GM19328 (cell line): Measurements from ENCODE around the gene RFXANK.
A peak's percentile ranks its signal among the peaks of the same experiment; 100 is the strongest.
"Not testable (repeated sequence)": the region's sequence is repeated elsewhere in the genome, so short reads cannot be mapped to it uniquely, and the experiment has no call there.

ENCODE experiments used
- ATAC-seq: cut with Tn5 transposase; IDR thresholded peaks from one replicate; pipeline ENCODE4 v1.9.1; 2021; ENCODE audit warnings: mild to moderate bottlenecking, moderate library complexity; ENCODE audit not compliant: unreplicated experiment

RFXANK gene, protein sequence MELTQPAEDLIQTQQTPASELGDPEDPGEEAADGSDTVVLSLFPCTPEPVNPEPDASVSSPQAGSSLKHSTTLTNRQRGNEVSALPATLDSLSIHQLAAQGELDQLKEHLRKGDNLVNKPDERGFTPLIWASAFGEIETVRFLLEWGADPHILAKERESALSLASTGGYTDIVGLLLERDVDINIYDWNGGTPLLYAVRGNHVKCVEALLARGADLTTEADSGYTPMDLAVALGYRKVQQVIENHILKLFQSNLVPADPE

GRCh38 chr19:19192078-19192882, at the start of gene RFXANK, which contains the start of gene BORCS8:
Gene RFXANK, plus strand, starts transcription at chr19:19192258. Its CDS starts 1,689 bp downstream, at chr19:19193947.
Gene BORCS8, minus strand, starts transcription at chr19:19192152. Its CDS starts 35 bp downstream, at chr19:19192117.
- ATAC-seq = peak; percentile 82

- no peak for ATAC-seq
Observed at GRCh38 chr19:19142347-19142746, 49.7 kb upstream of the RFXANK start.

DNA sequence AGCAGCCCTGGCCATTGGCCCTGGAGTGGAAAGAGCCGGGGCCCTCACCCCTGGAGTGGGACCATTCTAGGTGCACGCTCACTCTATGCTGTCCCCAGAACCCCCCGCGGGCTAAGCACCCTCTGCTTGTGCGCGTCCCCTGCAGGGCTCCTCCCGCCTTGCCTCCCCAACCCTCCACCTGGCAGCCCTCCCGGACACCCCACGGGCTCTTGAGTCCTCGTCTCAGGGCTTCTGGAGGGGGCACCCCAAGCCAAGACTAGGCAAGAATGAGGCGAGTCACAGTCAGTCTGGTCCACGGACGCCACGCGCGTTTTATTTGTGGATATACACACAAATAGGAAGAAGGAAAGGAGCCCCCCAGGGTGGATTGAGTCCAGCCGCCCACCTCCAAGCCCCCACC, 46.8 kb upstream of the RFXANK start:
- ATAC-seq = no peak

DNA sequence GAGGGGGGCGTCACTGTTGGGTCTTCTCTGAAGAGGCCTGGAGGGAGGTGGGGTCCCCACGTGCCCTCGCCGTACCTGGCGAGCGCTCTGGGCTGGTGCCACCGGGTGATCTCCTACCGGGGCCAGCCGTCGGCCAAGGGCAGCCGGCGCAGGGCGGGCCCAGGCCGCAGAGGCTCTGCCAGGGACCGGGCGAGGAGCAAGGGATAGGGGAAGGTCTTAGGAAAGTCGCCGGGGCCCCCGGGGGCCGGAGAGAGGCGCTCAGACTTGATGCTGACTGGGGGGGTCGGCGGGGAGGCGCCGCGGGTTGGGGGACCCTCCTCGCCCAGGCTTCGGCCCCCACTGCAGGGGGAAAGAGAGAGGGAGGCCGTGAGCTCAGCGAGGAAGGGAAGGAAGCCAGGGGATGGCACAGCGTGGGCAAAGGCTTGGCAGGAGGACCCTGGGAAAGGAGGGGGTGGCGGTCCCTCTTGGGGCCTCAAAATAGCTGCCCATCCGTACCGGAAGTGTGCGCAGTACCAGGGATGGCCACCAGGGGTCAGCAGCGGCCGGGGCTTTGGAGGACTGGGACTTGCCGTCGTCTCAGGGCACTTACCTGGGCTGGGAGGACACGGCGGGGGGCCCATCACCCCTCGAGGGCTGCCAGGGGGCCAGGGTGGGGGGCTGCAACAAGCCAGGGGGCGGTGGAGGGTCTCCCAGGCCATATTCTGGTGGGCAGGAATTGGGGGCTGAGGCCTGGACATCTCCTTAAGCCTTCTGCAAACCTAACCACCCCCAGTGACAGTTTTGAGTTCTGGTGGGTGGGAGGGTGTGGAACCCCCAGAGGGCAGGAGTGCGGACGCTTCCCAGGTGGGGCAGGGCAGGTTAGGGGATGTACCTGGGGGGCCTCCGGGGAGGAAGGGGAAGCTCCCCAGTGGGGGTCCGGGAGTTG, 46.1 kb upstream of the RFXANK start:
- ATAC-seq = no peak

DNA sequence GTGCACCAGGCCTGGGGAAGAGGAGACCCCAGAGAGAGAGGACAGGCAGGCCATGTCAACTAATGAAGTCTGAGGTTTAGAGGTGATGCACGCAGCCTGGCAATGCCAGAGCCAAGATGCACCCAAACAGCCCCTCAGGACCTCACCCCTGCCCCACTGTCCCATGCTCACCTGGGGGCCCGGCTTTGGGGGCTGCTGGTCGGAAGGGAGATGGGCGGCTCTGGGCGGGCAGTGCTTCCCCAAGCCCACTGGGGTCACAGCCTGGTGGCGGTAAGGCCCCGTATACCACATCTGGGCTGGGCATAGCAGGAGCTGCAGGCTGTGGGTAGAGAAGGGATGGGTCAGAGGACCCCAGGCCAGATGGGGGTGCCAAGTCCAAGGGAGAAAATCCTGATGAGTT, 45.2 kb upstream of the RFXANK start:
- ATAC-seq = no peak

DNA sequence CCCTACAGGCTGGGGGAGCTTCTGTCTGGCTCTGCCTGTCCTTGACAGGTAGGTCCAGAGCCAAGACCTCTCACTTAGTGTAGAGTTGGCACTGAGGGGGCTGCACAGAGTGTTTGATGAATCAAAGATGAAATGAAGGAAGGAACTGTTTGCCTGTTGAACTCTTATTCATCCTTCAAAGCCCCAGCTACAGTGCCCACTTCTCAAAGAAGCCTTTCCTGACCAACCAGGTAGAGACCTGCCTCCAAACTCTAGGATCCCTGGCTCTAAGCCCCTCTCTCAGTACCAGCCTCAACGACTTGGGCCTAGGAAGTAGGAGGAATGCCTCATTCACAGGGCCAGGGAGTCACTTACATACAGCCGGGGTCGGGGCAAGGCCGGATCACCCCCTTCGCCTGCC, 44.7 kb upstream of the RFXANK start:
- no peak for ATAC-seq

GRCh38 chr19:19148504-19148903, 43.6 kb upstream of the RFXANK start:
- ATAC-seq = not testable (repeated sequence)

DNA sequence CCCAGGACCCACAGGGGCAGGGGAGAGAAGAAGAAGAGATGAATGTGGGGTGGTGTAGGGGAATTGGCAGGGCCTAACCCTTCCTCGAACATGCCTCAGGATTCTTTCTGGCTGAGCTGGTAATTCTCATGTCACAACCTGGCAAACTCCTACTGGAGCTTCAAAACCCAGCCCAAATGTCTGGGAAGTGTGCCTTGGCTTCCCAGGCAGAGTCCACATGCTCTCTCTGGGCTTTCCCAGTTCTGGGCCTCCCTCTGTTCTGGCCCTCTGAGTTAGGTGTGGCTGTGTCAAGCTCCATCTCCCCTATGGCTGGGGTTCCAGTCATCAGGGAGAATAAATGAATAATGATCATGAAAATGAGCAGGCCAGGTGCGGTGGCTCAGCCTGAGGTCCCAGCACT, 42.6 kb upstream of the RFXANK start:
- no peak for ATAC-seq

DNA sequence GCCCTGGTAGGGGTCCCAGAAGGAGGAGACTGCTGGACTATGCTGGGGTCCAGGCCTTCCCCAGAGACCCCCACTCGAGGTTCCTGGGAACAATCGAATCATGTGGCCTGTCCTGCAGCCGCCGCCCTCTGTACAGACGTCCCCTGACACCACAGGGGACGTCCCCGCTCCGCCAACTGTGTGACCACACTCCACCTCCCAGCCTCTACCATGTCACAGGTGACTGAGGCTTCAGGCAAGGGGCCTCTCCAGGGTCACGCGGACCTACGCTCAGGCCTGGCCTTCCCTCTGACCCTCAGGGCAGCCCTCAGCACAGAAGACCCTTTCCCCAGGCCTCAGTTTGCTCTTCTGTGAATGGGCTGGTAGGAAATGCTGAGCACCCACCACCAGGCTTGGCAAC, 40.6 kb upstream of the RFXANK start:
- ATAC-seq = no peak

DNA sequence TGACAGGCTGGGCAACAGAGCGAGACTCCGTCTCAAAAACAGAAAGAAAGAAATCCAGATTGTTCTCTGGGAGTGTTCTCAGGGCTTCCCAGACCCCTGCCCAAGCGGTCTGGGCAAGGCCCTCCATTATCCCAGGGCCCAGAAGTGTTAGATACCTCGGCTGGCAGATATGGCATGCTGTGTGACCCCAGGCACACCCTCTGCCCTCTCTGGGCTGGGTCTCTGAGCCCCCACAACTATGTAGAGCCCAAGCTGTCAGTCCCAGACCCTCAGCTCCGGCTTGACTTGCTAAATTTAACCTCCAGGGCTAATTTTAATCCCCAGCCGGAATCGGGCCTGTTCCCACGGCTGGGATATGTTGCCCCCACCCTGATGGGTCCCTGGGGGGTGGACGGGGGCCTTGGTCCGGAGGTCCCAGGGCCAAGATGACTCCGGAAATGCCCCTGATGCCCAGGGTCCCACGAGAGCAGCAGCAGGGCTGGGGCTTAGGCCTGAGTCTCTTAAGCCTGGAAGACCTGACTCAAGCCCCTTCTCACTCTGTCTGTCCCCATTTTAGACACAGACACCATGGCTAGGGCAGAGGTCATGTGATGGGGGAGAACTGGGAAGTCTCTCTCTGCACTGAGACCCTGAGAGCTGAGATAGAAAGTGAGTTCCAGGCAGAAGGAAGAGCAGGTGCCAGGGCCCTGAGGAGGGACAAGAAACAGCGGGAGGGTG, 39.2 kb upstream of the RFXANK start:
- no peak for ATAC-seq

- no peak for ATAC-seq
Observed at GRCh38 chr19:19154768-19155494, 37.1 kb upstream of the RFXANK start.

DNA sequence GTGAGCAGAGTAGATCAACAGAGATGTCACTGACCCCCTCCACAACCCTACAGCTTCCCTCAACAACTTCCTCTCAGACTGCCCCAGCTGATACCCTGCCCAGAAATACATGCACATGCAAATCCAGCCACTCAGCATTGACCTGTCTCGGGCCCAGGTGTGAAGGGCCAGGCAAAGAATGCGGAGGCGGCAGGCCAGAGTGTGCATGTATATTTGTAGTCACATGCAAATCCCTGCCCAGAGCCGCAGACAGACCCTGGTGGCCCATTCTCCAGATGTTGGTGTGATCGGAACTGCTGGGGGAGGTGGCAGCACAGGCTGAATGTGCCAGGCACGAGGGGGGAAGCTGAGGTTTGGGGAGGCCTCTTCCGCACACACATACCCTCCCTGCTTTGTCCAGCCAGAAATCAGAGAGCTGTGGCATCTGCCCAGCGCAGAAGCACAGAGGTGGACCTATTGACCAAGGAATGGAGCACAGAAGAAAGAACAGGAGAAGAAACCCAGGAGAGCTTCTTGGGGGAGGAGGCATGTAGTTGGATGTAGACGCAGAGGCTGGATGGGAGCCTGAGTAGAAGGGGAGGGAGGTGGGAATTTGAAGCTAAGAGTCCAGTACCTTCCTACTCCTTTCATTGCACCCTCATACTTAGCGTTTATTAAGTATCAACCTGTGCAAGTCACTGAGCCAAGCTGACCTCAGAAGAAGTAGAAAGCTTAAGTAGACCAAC, 36.4 kb upstream of the RFXANK start:
- ATAC-seq = peak; percentile 69

- no peak for ATAC-seq
Observed at GRCh38 chr19:19157808-19158207, 34.2 kb upstream of the RFXANK start.

DNA sequence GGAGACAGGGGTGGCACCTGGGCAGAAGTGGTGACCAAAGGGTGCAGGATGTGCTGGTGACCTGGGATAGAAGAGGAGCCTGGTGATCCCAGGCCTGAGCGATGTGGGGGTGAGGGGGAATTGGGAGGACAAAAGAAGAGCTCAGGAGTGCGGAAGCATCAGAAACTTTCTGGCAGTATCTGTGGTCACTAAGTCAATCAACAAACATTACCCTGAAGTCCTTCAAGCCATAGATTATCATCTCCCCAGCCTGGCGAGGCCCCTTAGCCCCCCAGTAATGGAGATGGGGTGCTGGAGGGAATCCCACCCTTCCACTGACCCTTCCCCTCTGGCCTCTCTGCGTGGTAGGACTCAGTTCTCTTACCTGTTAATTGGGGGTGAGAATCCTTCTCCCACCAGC, 32.5 kb upstream of the RFXANK start:
- ATAC-seq = no peak

GRCh38 chr19:19160461-19161035, 31.5 kb upstream of the RFXANK start:
- ATAC-seq = no peak

DNA sequence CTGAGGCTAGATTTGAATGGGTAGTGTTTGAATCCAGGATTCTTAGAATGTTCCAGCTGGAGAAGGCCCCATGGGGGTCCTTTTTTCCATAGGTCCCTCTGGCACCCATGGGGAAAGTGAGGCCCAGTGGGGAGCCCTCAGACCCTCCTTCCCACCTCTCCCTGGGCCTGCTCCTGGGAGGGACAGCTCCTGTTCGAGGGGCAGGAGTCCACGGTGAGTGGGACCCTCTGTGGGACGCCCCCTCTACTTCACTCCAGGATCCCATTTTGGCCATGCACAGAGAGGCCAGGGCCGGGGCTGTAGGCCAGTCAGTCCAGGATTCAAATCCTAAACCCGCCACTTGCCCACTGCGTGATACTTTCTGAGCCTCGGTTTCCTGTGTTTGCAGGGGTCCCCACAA, 29.6 kb upstream of the RFXANK start:
- ATAC-seq = no peak

- no peak for ATAC-seq
Observed at GRCh38 chr19:19165396-19165795, 26.7 kb upstream of the RFXANK start.

- no peak for ATAC-seq
Observed at GRCh38 chr19:19167612-19168011, 24.4 kb upstream of the RFXANK start.
